Endothelial cell of umbilical vein (primary cell): ENCODE results near the gene CCR3. TPM values are rescaled to one million over a fixed set of nuclear protein-coding genes. Genes with fewer than 3 reads are reported as not detected.

Experiments
- BruUV-seq: library from RNA; stranded (reverse); fragments of 400-500 nt; replicated peaks from 2 replicates; lab custom pipeline; 2021; lab: Mats Ljungman, UMichigan
- CTCF ChIA-PET: fragments of 300-600, 350-600 bp; sonication (Branson Sonifier 250); formaldehyde crosslinking; loops from one replicate; lab custom pipeline; 2021; ENCODE audit warnings: antibody characterized with exemption, inconsistent platforms; lab: Charles Lee
- POLR2A ChIA-PET: fragments of 300-600, 350-600 bp; sonication (Branson Sonifier 250); formaldehyde crosslinking; loops from one replicate; lab custom pipeline; 2021; ENCODE audit warnings: antibody characterized with exemption, inconsistent platforms; lab: Charles Lee
- DNase-seq: peaks from one replicate; pipeline ENCODE4 v3.0.0-alpha.2; 2011; ENCODE audit warnings: low read depth, low spot score
- FAIRE-seq: peaks from 2 replicates; lab custom pipeline; 2011; peaks lifted over from hg19 to GRCh38; lab: Jason Lieb, UNC
- H2AFZ ChIP-seq: 2 replicates; pipeline ENCODE4 v1.6.0; 2012; ENCODE audit warnings: low read depth, low read length, control low read depth, inconsistent platforms
- H3K27ac ChIP-seq: 2 replicates; pipeline ENCODE4 v1.5.1; 2011; ENCODE audit warnings: low read depth, mild to moderate bottlenecking, control low read depth, low read length, moderate library complexity; ENCODE audit not compliant: insufficient read depth
- H3K27me3 ChIP-seq, 2 experiments: 2 replicates each; pipeline versions ENCODE4 v1.6.0 to v1.6.1; 2011; ENCODE audit warnings: low read length in 2 of 2, mixed read lengths in 1 of 2; ENCODE audit not compliant: control insufficient read depth in 2 of 2, insufficient read depth in 2 of 2
- H3K36me3 ChIP-seq, 2 experiments: 2 replicates in 1 of 2; 3 replicates in 1 of 2; pipeline ENCODE4 v1.5.1; 2011; ENCODE audit warnings: low read length in 2 of 2, mild to moderate bottlenecking in 1 of 2, moderate library complexity in 1 of 2; ENCODE audit not compliant: control insufficient read depth in 2 of 2, insufficient read depth in 2 of 2; ENCODE audit errors: extremely low read depth in 1 of 2
- H3K4me1 ChIP-seq: 3 replicates; pipeline ENCODE4 v1.5.1; 2011; ENCODE audit warnings: mild to moderate bottlenecking, low read length; ENCODE audit not compliant: control insufficient read depth, insufficient read depth; ENCODE audit errors: extremely low read depth
- H3K4me2 ChIP-seq: 2 replicates; pipeline ENCODE4 v1.6.1; 2011; ENCODE audit warnings: low read length, control low read depth, mixed read lengths; ENCODE audit not compliant: insufficient read depth
- H3K4me3 ChIP-seq, 3 experiments: fragments of 200-600 bp in 1 of 3; sonication (generic), shearing (Covaris generic) in 1 of 3; replicated peaks in 1 of 3; 2 replicates each; pipeline ENCODE4 v1.5.1; 2011 to 2016; ENCODE audit warnings: control low read depth in 3 of 3, low read length in 3 of 3, mild to moderate bottlenecking in 2 of 3, inconsistent platforms in 1 of 3, low read depth in 1 of 3, moderate library complexity in 1 of 3; ENCODE audit not compliant: insufficient read depth in 1 of 3
- H3K79me2 ChIP-seq: 2 replicates; pipeline ENCODE4 v1.6.0; 2012; ENCODE audit warnings: low read length, inconsistent platforms; ENCODE audit not compliant: control insufficient read depth, insufficient read depth
- H3K9ac ChIP-seq: replicated peaks from 2 replicates; pipeline ENCODE3; 2011; ENCODE audit warnings: low read length, control low read depth; ENCODE audit not compliant: insufficient read depth; ENCODE audit errors: extremely low read depth
- H3K9me1 ChIP-seq: replicated peaks from 3 replicates; pipeline ENCODE4 v1.6.0; 2011; ENCODE audit warnings: mild to moderate bottlenecking, low read length; ENCODE audit not compliant: control insufficient read depth, insufficient read depth; ENCODE audit errors: extremely low read depth
- H3K9me3 ChIP-seq: replicated peaks from 2 replicates; pipeline ENCODE4 v1.5.1; 2012; ENCODE audit warnings: low read length, inconsistent platforms; ENCODE audit not compliant: control insufficient read depth, insufficient read depth
- H4K20me1 ChIP-seq: replicated peaks from 2 replicates; pipeline ENCODE3; 2011; ENCODE audit warnings: mild to moderate bottlenecking, low read length; ENCODE audit not compliant: control insufficient read depth, insufficient read depth; ENCODE audit errors: extremely low read depth
- CTCF ChIP-seq, 2 donors: IDR thresholded peaks; 1 replicate in 1 of 2; 2 replicates in 1 of 2; pipeline ENCODE4 v1.5.1; 2011; ENCODE audit warnings: low read length in 2 of 2, mild to moderate bottlenecking in 2 of 2, moderate library complexity in 2 of 2, control low read depth in 1 of 2, inconsistent platforms in 1 of 2, low read depth in 1 of 2; ENCODE audit not compliant: insufficient read depth in 1 of 2; ENCODE audit errors: extremely low read depth in 1 of 2
- EZH2 ChIP-seq: IDR thresholded peaks from 2 replicates; pipeline ENCODE4 v1.6.1; 2012; ENCODE audit warnings: borderline replicate concordance, low read depth, mild to moderate bottlenecking, moderate library complexity, low read length, inconsistent platforms; ENCODE audit not compliant: severe bottlenecking
- FOS ChIP-seq: IDR thresholded peaks from 2 replicates; pipeline ENCODE4 v1.6.1; 2011; ENCODE audit warnings: mild to moderate bottlenecking, low read length, moderate library complexity, borderline replicate concordance; ENCODE audit not compliant: insufficient read depth
- GATA2 ChIP-seq: IDR thresholded peaks from 2 replicates; pipeline ENCODE4 v1.7.0; 2011; ENCODE audit warnings: low read depth, mild to moderate bottlenecking, moderate library complexity, mixed read lengths, low read length; ENCODE audit not compliant: insufficient read length, insufficient read depth
- JUN ChIP-seq: IDR thresholded peaks from 2 replicates; pipeline ENCODE4 v1.6.1; 2011; ENCODE audit warnings: borderline replicate concordance, low read depth; ENCODE audit not compliant: insufficient read length, insufficient read depth
- MAX ChIP-seq: IDR thresholded peaks from 2 replicates; pipeline ENCODE4 v1.6.1; 2011; ENCODE audit not compliant: insufficient read depth, insufficient read length
- MYC ChIP-seq: IDR thresholded peaks from one replicate; pipeline ENCODE4 v1.6.1; 2011; ENCODE audit warnings: mild to moderate bottlenecking, low read depth, low read length
- POLR2A ChIP-seq: IDR thresholded peaks from 2 replicates; pipeline ENCODE4 v1.6.1; 2012; ENCODE audit warnings: low read depth, mild to moderate bottlenecking, control low read depth, low read length
- POLR2AphosphoS5 ChIP-seq: IDR thresholded peaks from 2 replicates; pipeline ENCODE4 v1.6.1; 2012; ENCODE audit warnings: low read depth, mild to moderate bottlenecking, control low read depth, low read length, moderate library complexity; ENCODE audit not compliant: insufficient read depth
- dilution Hi-C: fragments of 300-500 bp; cut with MboI; formaldehyde crosslinking; loops from one replicate; pipeline ENCODE4 v1.15.0; 2019; ENCODE audit warnings: low sequenced_read_pairs; ENCODE audit not compliant: extremely low pct_ligation_motif_present
- intact Hi-C: fragments of 100-400 bp; cut with micrococcal nuclease; formaldehyde crosslinking; loops from one replicate; pipeline ENCODE4 v1.10.0; 2022
- polyA plus RNA-seq, 4 experiments: library from polyadenylated mRNA; depleted of rRNA in 3 of 4; stranded (reverse) in 3 of 4; unstranded in 1 of 4; fragments of >200 nt; gene quantifications; 2 replicates each; pipeline versions ENCODE4 v1.2.1 to v1.2.3, GENCODE V29; 2011 to 2012; ENCODE audit warnings: missing spikeins in 1 of 4
- total RNA-seq: library from RNA; stranded (reverse); gene quantifications from 2 replicates; pipeline ENCODE4 v1.2.3, GENCODE V29; 2021

Gene CCR3
- total and polyA plus RNA-seq, 2 donors (not counting 3 experiments of a cell fraction or from before 2014, with no cell fraction given), result not detected

GRCh38 chr3:46303240-46303639 lies 61.0 kb downstream of the CCR3 start:
- TF ChIP-seq GATA2 (no peak), MYC (no peak), FOS (no peak), MAX (no peak), CTCF (IDR thresholded peaks at IDR 0.05; ENCODE audit: extremely low read depth in 1 of 2, insufficient read depth in 1 of 2, low read depth in 1 of 2, low read length in 2 of 2) (no peak), EZH2 (no peak), POLR2A (no peak), JUN (no peak), POLR2AphosphoS5 (no peak)
- Histone ChIP-seq H3K4me2 (no peak overlapping the region), H2AFZ (no peak overlapping the region), H3K4me1 (no peaks in the 10 kb centered on the region), H3K9ac (no peak overlapping the region), H3K9me1 (no peaks in the 10 kb centered on the region), H3K27me3 (peaks cover 0 to 16% of the 10 kb centered on the region in 2 experiments), H4K20me1 (no peaks in the 10 kb centered on the region), H3K4me3 (no peak overlapping the region), H3K9me3 (no peaks in the 10 kb centered on the region), H3K27ac (no peak overlapping the region), H3K79me2 (no peaks in the 10 kb centered on the region), H3K36me3 (no peaks in the 10 kb centered on the region)
- POLR2A ChIA-PET, result no interaction called here
- intact Hi-C loops, result no loop called here
- CTCF ChIA-PET, result interaction anchor here (1.8 kb wide), 1 partner anchor 124 kb away, joined by 7 read pairs; no protein-coding TSS in a partner anchor
- BruUV-seq, result no TSS peak
- DNase-seq, result no peak
- dilution Hi-C loops, result no loop called here
- no peak for FAIRE-seq
